Heart left ventricle (tissue), 16 donors: Measurements from ENCODE around the gene PBX3. TPM values are rescaled to one million over a fixed set of nuclear protein-coding genes. Genes with fewer than 3 reads are reported as not detected.
A peak's percentile ranks its signal among the peaks of the same experiment; 100 is the strongest.

ENCODE experiments used
- ATAC-seq, 4 donors: fragments of 200-7000 bp; cut with Tn5 transposase; one replicate each; pipeline ENCODE4 v1.9.1; 2020 to 2022; ENCODE audit warnings: moderate library complexity in 4 of 4, mild to moderate bottlenecking in 3 of 4, moderate number of reproducible peaks in 1 of 4
- DNase-seq, 5 donors: peaks; one replicate each; pipeline ENCODE4 v3.0.0-alpha.2; 2020
- H3K27ac ChIP-seq, 12 donors: fragments of 200-600 bp; sonication (generic) in 4 of 12; one replicate each; pipeline versions ENCODE4 v1.5.0 to v1.8.0; 2016 to 2022; ENCODE audit warnings: mild to moderate bottlenecking in 2 of 12
- H3K27me3 ChIP-seq, 9 donors: fragments of 200-600 bp; sonication (generic) in 2 of 9; one replicate each; pipeline versions ENCODE4 v1.5.1 to v1.8.0; 2016 to 2022; ENCODE audit warnings: mild to moderate bottlenecking in 3 of 9
- H3K36me3 ChIP-seq, 9 donors: fragments of 200-600 bp; sonication (generic) in 2 of 9; one replicate each; pipeline versions ENCODE4 v1.5.0 to v1.8.0; 2018 to 2022; ENCODE audit warnings: mild to moderate bottlenecking in 2 of 9
- H3K4me1 ChIP-seq, 12 donors: fragments of 200-600 bp; sonication (generic) in 4 of 12; one replicate each; pipeline versions ENCODE4 v1.5.0 to v1.8.0; 2016 to 2022; ENCODE audit warnings: mild to moderate bottlenecking in 3 of 12
- H3K4me3 ChIP-seq, 12 donors: fragments of 200-600 bp; sonication (generic) in 4 of 12; one replicate each; pipeline versions ENCODE4 v1.5.0 to v1.8.0; 2017 to 2022; ENCODE audit warnings: mild to moderate bottlenecking in 9 of 12, moderate library complexity in 4 of 12
- H3K9me3 ChIP-seq, 12 donors: fragments of 200-600 bp; sonication (generic) in 4 of 12; one replicate each; pipeline versions ENCODE4 v1.5.0 to v1.8.0; 2016 to 2022; ENCODE audit warnings: mild to moderate bottlenecking in 1 of 12
- CTCF ChIP-seq, 12 donors: fragments of 200-600 bp; sonication (generic) in 4 of 12; IDR thresholded peaks; one replicate each; pipeline versions ENCODE4 v1.5.0 to v1.8.0; 2018 to 2022; ENCODE audit warnings: antibody characterized with exemption in 12 of 12, mild to moderate bottlenecking in 5 of 12
- POLR2A ChIP-seq, 2 donors: fragments of 450-650 bp; IDR thresholded peaks; one replicate each; pipeline ENCODE4 v1.6.1; 2017; ENCODE audit warnings: antibody characterized with exemption in 2 of 2, mild to moderate bottlenecking in 2 of 2, moderate library complexity in 2 of 2
- WGBS, 4 donors: extraction: QIAGEN DNeasy Blood & Tissue Kit in 2 of 4; methylation state at CpG; one replicate each; pipeline versions ENCODE4 v1.1.5 to v1.1.7; 2013 to 2018; 5-methylcytosine and 5-hydroxymethylcytosine counted together
- intact Hi-C, 10 donors: fragments of 100-400 bp; cut with DNase I; formaldehyde crosslinking; loops; one replicate each; pipeline versions ENCODE4 v1.11.1 to v1.14.2; 2022
- polyA plus RNA-seq, 2 donors: library from polyadenylated mRNA; stranded (reverse); fragments of 200-250 nt; gene quantifications; one replicate each; pipeline ENCODE4 v1.2.3, GENCODE V29; 2013
- total RNA-seq, 9 donors: library from RNA; depleted of rRNA in 2 of 9; stranded (reverse); fragments of >200 nt in 2 of 9; fragmentation: NEBNext Ultra II Directional in 3 of 9; extraction: Animal tissue kit (Norgen Biotek cat#: 25700) in 3 of 9; gene quantifications; one replicate each; pipeline versions ENCODE4 v1.1.0 to v1.2.4, GENCODE V29; 2016 to 2023
- donor health status: ischemic (EF 13 %, LVEDD 7.1; RV severe dilation, severe dysfunction).
- donor health status: healthy with polysubstance abuse.
- donor health status: DM: no; HTN: yes; CAD: no.
- donor health status: DM: no; HTN: no; CAD: no.
- donor health status: ischemic (EF 25% LVEDD 6.9; RV normal size, moderate dysfunction).
- donor health status: ischemic (EF 25% LVEDD 5.7; RV mildly dilated, moderate dysfunction).
- donor health status: healthy.
- donor health status: DM: yes; HTN: yes; CAD: no.
- donor health status: ischemic (EF 35%, LVEDD 5.7; RV mildly dilated, moderate dysfunction).
- donor health status: nonischemic (EF 11% LVEDD 7.7; RV severe dilation, severe dysfunction).
- donor health status: DM: yes; HTN: yes; CAD: no.
- donor health status: PGD.
- donor health status: ischemic (EF 29% LVEDD 5.4; RV normal size, mild dysfunction).
- donor health status: nonischemic (EF 23%, LVEDD 6.1; RV moderate dilation, normal function).

The PBX3 gene
- total and polyA plus RNA-seq, 11 donors = 14.8 to 76.1 (median 53.4) TPM

- 0 to 1% (median 0%) methylated on average over 19 to 88 of the region's 88 CpGs for WGBS, 4 donors
- peaks cover 0 to 50% (median 29%) of the 10 kb centered on the region in 12 donors for H3K4me1 ChIP-seq
- intact Hi-C loops = loop anchor here in 9 of 10 donors (2.0 to 10.0 kb wide), 10 partner anchors 41 to 506 kb away; partner anchors contain the start of genes MAPKAP1 (in 4 of the 9) and HSPA5 (in 1 of the 9)
- H3K27me3 ChIP-seq = no peaks in the 10 kb centered on the region
- H3K9me3 ChIP-seq = no peaks in the 10 kb centered on the region
- ATAC-seq (no peak), DNase-seq (peak; percentile 41 to 79 (median 52))
- H3K27ac ChIP-seq = peak overlapping the region; percentile 19 to 94 (median 87)
- TF ChIP-seq CTCF (IDR thresholded peaks at IDR 0.05) (no peak), POLR2A (IDR thresholded peaks at IDR 0.05) (no peak)
- peak overlapping the region; percentile 61 to 96 (median 86) for H3K4me3 ChIP-seq
- no peaks in the 10 kb centered on the region for H3K36me3 ChIP-seq
Measured at GRCh38 chr9:125747765-125748445, 732 bp downstream of the PBX3 start.

GRCh38 chr9:125748446-125749099 is 1.4 kb downstream of the PBX3 start:
- WGBS, 4 donors = 11 to 17% (median 13%) methylated on average over 30 of the region's 30 CpGs
- peak overlapping the region; percentile 61 to 96 (median 86) for H3K4me3 ChIP-seq
- H3K27me3 ChIP-seq = no peaks in the 10 kb centered on the region
- DNase-seq (peak in 2 of 5 donors; percentile 10 to 27), ATAC-seq (no peak)
- peaks cover 0 to 56% (median 30%) of the 10 kb centered on the region in 12 donors for H3K4me1 ChIP-seq
- intact Hi-C loops = loop anchor here in 9 of 10 donors (5.0 to 10.0 kb wide), 9 partner anchors 41 to 506 kb away; partner anchors contain the start of genes MAPKAP1 (in 3 of the 9) and HSPA5 (in 1 of the 9)
- peaks cover 0 to under 1% (median 0%) of the 10 kb centered on the region in 9 donors for H3K36me3 ChIP-seq
- no peak for TF ChIP-seq POLR2A (IDR thresholded peaks at IDR 0.05)
- TF ChIP-seq CTCF (IDR thresholded peaks at IDR 0.05) = no peak
- H3K9me3 ChIP-seq = no peaks in the 10 kb centered on the region
- peak overlapping the region; percentile 40 to 94 (median 87) for H3K27ac ChIP-seq

- WGBS, 4 donors = 58 to 79% (median 67%) methylated on average over 4 of the region's 4 CpGs
- DNase-seq = no peak
- intact Hi-C loops = loop anchor here in 9 of 10 donors (5.0 to 10.0 kb wide), 9 partner anchors 42 to 507 kb away; partner anchors contain the start of genes MAPKAP1 (in 3 of the 9) and HSPA5 (in 1 of the 9)
- ATAC-seq = no peak
- Histone ChIP-seq H3K36me3 (peaks cover 0 to 2% (median 0%) of the 10 kb centered on the region in 9 donors), H3K4me3 (peak overlapping the region in 11 of 12 donors; percentile 61 to 96 (median 82)), H3K9me3 (no peaks in the 10 kb centered on the region), H3K27me3 (no peaks in the 10 kb centered on the region), H3K27ac (peak overlapping the region in 10 of 12 donors; percentile 31 to 94 (median 88)), H3K4me1 (peaks cover 0 to 64% (median 32%) of the 10 kb centered on the region in 12 donors)
- TF ChIP-seq POLR2A (IDR thresholded peaks at IDR 0.05) = no peak
- TF ChIP-seq CTCF (IDR thresholded peaks at IDR 0.05) = no peak
Measured at GRCh38 chr9:125749287-125749935, 2.2 kb downstream of the PBX3 start.
